CD4-positive, alpha-beta T cell treated with Interleukin-21 for 1 hour (primary cell): ENCODE results near the gene OPCML.

Source experiments
- DNase-seq: peaks from one replicate; pipeline ENCODE4 v3.0.0-alpha.2; 2020

Gene OPCML

GRCh38 chr11:133531971-133532651 lies at the start of gene OPCML:
Gene OPCML (minus strand): TSS chr11:133532501.
- no peak for DNase-seq

DNA sequence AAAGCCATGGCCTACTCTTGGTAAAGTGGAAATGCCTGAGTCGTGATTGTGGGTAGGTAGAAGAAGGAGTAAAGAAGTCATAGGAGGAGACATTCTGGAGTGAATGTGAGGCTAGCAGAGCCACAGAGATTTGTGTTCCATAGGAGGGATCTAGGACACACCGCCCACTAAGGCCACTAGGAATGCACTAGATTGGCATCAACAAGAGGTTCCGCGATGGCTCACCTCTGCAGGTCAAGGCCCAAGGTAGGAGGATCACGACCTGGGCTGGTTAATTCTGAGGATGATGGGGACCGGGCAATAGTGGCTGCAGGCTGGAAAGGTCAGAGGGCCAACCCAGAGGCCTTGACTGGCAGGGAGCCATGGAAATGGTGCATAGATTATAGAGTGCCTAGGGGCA lies 48.8 kb upstream of the OPCML start:
- DNase-seq: no peak

DNA sequence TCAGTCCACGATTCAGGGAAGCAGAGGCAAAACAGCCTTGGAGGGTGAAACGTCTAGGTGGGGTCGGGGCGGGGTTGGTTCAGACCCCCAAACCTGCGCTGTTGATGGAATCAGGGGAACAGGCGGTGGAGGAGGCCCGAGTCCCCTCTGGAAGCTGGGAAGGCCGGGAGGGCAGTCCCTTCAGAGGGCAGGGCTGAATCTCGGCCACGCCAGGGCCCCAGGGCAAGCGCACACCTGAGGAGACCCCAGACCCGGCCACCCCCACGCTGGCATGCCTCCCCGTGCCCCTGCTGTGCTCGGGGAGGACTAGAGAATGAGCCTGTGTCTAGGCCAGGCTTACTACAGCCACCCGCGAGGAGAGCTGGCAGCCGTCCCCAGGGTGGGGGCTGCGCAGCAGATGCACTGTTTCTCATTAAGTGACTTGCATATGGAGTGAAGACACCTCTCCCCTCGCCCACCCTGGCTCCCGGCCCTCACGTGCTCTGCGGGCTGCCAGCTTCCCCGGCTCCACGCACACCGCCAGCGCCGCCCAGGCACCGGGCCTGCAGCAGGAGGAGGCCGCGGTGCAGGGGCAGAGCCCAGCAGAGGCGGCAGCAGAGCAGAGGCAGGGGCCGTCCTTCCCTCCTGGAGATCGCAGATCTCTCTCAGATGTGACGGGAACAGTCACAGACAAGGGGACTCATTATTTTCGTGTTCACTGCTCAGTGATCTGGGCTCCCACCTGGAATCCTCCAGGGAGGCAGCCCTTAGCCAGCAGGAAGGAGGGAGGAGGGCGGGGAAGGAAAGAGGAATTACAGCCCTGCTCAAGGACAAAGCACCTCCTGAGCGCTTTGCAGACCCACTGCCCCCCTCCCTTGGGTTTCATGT lies 47.1 kb upstream of the OPCML start:
- no peak for DNase-seq

DNA sequence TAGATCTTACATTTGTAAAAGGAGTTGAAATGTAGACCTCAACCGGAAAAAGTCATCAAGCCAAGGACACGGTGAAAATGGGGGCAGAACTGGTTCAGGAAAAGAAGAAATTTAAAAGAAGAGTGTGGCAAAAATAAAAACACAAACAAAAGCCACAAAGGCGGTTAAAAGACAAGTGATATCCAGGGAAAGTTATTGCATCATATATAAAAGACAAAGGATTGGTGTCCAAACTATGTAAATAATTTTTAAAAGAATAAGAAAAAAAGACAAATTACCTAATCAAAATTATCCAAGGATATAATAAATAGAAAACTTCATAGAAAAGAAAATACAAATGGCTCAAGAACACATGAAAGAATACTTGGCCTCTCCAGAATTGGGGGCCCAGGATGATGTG lies 45.1 kb upstream of the OPCML start:
- DNase-seq: no peak

DNA sequence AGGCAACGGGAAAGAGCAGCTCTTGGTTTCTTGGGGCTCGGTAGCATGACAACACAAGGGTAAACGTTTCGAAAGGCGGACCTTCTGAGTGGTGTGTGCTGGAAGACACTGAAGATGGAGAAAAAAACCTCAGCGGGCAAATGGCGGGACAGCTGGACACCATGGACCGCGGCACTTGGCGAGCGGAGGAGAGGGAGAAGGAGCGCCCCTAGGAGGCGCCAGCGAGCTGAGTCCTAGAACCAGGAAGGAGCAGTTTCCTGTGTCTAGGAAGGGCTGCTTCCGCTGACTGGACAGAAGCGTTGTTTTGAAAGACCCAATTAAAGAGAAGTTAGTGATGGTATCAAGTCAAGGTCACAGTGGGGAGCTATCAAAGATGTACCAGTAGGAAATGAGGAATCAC lies 44.0 kb upstream of the OPCML start:
- no peak for DNase-seq

DNA sequence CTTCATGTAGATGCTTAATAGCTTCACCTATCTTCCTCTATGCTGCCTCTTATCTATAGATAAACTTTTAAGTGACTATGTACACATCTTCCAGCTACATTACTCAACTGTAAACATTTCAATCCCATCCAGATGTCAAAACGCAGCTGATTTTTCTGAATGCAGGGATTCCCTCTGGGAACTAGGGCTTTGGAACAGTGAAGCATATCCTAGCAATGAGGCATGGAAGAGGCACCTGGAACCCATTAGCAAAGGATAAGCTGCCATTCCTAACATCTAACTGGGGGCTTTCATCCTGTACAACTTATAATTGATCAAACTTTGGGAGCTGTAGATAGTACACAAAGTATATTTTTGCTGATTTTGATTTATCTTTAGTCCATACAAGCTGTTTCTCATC lies 40.8 kb upstream of the OPCML start:
- DNase-seq: no peak

- no peak for DNase-seq
Measured at GRCh38 chr11:133570376-133570775, 38.1 kb upstream of the OPCML start.

DNA sequence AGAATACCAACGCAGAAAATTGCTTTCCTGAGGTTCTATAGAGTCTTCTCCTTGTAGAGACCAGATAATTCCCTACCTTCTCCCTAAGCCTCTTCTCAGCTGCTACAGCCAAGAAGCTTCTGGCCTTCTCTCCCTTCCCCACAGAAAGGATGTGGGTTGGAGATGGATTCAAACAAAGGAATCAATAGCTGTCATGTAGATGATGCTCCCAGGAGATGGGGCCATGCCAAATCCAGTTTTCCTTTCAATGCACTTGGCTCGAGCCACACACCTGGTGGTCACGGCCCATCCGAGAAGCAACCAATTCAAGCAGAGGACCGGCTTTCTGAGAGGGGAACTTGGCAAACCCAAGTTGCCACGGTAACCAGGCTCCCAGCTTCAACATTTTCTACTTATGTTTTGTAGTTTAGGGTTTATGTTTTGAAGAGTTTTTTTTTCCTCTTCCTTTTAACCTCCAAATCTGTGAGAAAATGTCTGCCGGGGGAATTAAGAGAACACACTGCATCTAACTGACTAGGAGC lies 31.3 kb upstream of the OPCML start:
- DNase-seq: no peak

- DNase-seq: no peak
Measured at GRCh38 chr11:133560472-133560855, 28.2 kb upstream of the OPCML start.

DNA sequence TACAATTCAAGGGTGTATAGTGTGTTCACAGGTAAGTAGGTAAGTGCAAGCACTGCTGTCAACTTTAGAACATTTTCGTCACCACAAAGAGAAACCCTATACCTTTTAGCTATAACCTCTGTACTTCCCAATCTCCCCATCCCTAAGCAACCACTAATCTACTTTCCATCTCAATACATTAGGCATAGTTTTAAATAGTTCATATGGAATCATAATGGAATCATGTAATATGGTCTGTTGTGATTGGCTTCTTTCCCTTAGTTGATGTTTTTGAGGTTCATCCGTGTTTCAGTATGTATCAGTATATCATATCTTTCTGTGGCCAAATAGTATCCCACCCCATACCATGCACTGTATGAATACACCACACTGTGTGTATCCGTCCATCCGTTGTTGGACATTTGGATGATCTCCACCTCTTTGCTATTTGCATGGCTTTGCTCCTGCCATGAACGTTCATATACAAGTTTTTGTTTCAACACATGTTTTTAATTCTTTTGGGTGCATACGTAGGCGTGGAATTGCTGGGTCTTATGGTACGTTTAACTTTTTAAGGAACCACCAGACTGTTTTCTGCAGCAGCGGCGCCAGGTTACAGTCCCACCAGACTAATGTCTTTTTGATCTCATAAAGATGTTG lies 27.7 kb upstream of the OPCML start:
- DNase-seq: no peak

- DNase-seq: no peak
Measured at GRCh38 chr11:133559382-133559781, 27.1 kb upstream of the OPCML start.

- no peak for DNase-seq
Measured at GRCh38 chr11:133555034-133555433, 22.7 kb upstream of the OPCML start.

DNA sequence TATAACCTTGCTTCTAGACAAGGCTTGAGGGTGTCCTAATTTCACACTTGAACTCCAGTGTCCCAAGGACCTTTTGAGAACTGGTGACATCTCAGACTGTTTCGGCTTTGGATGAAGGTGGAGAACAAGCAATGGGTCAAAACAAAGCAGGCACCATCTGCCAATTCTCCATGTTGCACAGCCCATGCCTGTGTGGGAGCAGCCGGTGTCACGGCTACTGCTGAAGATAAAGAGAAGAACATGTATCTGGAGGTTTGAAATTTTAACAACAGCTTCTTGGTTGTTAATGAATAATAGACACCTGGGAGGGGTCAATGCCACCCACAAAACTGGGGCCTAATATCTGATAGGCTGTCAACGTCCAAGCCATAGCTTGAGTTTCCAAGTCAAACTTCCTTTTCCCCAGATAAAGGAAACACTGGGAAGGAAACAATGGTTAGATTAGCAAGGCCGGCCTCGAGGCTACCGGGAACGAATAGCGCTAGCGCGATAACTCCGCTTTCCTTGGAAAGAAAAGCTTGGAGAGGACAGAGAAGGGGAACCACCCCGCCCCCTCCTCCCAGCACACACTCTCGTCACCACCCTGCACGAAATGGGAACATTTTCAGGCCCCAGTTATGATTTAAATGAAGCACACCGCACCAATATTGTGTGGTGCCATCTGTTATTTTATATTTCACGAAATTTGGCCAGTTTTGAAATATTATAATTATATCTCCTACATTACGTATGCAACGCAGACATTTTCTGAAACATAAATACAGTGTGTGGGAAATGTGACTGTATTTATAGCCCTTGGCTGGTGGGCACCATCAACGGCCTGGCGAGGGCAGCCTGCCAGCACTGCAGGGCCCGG lies 21.8 kb upstream of the OPCML start:
- no peak for DNase-seq

GRCh38 chr11:133552938-133553337 lies 20.6 kb upstream of the OPCML start:
- no peak for DNase-seq

- DNase-seq: no peak
Measured at GRCh38 chr11:133551064-133551463, 18.8 kb upstream of the OPCML start.

GRCh38 chr11:133549826-133550225 lies 17.5 kb upstream of the OPCML start:
- no peak for DNase-seq

GRCh38 chr11:133548641-133549040 lies 16.3 kb upstream of the OPCML start:
- DNase-seq: no peak

DNA sequence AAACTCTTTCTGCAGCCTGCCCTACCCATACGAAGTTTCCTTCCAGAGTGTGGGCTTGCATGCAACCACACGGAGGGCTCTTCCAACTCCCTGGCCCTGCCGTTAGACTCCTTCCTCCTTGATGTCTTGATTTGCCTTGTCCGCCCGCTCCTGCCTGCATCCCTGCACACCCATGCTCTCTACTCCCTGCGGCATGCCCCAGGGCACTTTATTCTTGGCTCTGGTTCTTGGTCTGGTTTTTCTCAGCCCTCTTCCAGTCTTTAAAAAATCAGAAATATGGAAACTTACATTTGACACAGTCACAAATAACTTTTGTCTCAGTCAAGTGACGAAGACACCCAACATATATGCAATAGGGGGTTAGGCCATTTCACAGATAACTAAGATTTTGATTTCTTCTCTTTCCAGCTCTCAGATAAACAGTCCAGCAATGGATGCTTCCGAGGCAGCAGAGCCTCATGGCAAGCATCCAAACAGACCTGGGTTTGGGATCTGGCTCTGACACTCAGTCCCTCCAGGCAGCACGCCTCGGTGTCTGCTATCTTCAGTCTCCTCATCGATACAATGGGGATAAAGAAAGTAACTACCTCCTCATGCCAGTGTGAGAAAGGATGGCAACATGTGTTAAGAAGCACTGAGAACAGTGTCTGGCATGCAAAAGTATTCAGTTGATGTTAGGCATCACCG lies 15.7 kb upstream of the OPCML start:
- no peak for DNase-seq

DNA sequence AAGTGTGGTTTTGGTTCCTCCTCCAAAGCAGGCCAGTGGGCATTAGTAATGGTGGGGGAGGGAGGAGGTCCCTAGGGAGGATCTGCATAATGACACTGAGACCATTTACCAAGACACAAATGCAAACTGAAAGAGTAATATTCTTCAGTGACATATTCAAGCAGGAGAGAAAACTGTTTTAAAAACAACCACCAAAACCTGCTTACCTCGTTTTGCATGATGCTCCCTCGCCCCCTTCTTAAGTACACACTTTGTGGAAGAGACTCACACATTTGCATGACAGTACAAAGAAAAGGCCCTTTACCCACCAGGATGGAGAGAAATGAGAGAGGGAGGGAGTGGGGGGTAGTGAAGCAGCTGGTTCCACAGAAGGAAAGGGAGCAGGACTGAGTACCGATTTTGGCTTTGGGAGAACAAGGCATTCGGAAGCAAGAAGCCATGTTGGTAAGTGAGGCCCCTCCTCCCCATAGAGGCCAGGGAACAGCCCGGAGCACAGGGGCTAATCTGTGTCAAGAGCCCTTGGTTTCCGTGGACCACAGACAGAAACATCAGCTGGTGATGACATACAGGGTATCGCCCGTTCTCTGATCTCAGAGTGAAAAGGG lies 13.0 kb upstream of the OPCML start:
- DNase-seq: no peak

DNA sequence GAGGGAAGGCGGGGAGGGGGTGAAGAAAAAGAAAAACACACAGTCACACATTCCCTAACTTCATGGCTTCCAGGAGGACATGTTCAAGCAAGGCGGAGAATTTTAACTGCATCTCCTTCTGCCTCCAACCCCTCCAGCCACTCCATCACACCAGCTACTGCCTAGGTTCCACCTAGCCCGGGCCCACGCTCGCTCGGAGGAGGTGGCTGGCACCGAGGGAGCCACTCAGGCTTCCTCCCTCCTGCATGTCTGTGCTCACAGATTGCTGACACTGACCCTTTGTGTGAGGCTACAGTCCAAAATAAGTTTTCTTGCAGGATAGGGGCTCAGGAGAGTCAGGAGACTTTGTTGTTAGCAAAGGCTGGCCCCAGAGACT lies 9.4 kb upstream of the OPCML start:
- no peak for DNase-seq

DNA sequence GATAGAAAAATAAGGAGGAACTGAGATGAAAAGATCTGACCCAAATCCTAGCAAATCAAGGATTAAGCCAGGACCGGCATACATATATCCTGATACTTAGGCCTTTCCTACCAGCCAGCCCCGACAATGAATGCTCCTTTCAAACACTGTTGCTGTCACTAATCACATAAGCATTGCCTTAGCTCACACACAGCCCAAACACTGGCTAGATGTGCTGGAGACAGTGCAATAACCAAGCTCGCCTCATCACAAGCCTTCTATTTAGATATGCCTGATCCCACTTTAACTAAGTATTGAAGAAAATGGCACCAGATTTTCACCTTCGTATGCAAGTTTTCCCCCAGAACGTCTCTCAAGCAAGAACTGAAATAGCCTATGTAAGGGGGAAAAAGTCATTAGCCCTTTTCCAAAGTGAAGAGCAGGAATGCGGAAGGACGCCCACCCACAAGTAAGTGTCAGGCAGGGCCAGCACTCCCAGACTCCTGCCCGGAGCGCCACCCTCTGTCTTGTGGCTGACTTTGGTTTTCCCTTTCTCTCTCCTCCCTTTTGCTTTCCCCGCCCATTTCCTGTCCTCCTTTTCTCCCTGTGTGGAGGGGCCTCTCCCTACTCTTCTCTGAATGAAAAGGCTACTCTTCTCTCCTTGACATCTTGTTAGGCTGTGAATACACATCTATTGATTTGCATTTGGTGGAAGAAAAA lies 8.9 kb upstream of the OPCML start:
- no peak for DNase-seq
